ENCODE data around the gene TMEM184C.

DNA sequence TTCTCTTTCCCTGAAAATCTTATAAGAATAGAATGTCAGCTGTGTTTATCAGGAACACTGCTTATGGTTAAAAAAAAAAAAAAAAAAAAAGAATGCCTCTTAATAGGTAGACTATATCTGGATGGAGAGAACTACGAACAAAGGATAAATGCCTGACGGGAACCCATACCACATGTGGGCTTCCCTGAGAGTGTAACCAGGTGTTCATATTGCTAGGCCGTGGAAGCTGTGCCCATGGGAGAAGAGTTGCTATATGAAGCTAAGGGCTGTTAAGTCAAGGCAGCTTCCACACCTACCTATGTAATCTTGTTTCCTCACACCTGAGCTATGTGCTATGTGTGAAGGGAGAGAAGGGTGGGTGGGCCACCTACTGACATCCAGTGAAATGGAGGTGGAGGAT is 27.3 kb downstream of the TMEM184C start:
- TF ChIP-seq TAF1 (IDR thresholded peaks at IDR 0.05; ENCODE audit: borderline replicate concordance, insufficient read depth, low read length), result no peak
- no peak for TF ChIP-seq FOXP2 (optimal IDR thresholded peaks at IDR 0.05; ENCODE audit: borderline replicate concordance, extremely low read depth, extremely low read length, insufficient read depth)
- TF ChIP-seq SIN3A (IDR thresholded peaks at IDR 0.05; ENCODE audit: borderline replicate concordance, insufficient read depth, low read length), result no peak
- no peak for TF ChIP-seq POLR2AphosphoS5 (IDR thresholded peaks at IDR 0.05; ENCODE audit: low read depth, low read length)

Data from PFSK-1 (cell line).